Activated naive CD4-positive, alpha-beta T cell treated with anti-CD3 and anti-CD28 coated beads for 36 hours (primary cell): ENCODE data around the gene TRPM3. TPM values are rescaled to one million over a fixed set of nuclear protein-coding genes. Genes with fewer than 3 reads are reported as not detected.

Experiments used
- CTCF ChIA-PET: fragments of 350-600 bp; sonication (Branson Sonifier 250); formaldehyde crosslinking; loops from one replicate; lab custom pipeline; 2021; ENCODE audit warnings: antibody characterized with exemption; lab: Charles Lee
- DNase-seq: peaks from one replicate; pipeline ENCODE4 v3.0.0-alpha.2; 2020
- H3K27ac Mint-ChIP-seq: one replicate; pipeline ENCODE4 v1.8.0; 2021; ENCODE audit warnings: mild to moderate bottlenecking, mixed read lengths
- H3K27me3 Mint-ChIP-seq: one replicate; pipeline ENCODE4 v1.8.0; 2021; ENCODE audit warnings: low read depth, mixed read lengths
- H3K36me3 Mint-ChIP-seq: one replicate; pipeline ENCODE4 v1.8.0; 2021; ENCODE audit warnings: low read depth, mixed read lengths
- H3K4me1 Mint-ChIP-seq: one replicate; pipeline ENCODE4 v1.8.0; 2021; ENCODE audit warnings: low read depth, mixed read lengths
- H3K4me3 Mint-ChIP-seq: one replicate; pipeline ENCODE4 v1.8.0; 2021; ENCODE audit warnings: mild to moderate bottlenecking, moderate library complexity, mixed read lengths
- H3K9me3 Mint-ChIP-seq: one replicate; pipeline ENCODE4 v1.8.0; 2021; ENCODE audit warnings: mixed read lengths
- intact Hi-C: fragments of 100-400 bp; cut with micrococcal nuclease; formaldehyde crosslinking; loops from one replicate; pipeline ENCODE4 v1.15.1; 2023
- total RNA-seq, 2 experiments: library from RNA; stranded (reverse); gene quantifications; one replicate each; pipeline ENCODE4 v1.2.3, GENCODE V29; 2021

TRPM3 gene
- total RNA-seq, 2 experiments from 2014 or later, result 0.02 TPM; not detected in 1

- CTCF ChIA-PET, result interaction anchor here (0.5 kb wide), 1 partner anchor 9 kb away, joined by 5 read pairs; no protein-coding TSS in a partner anchor
- no peaks in the 10 kb centered on the region for H3K4me1 Mint-ChIP-seq
- no peak for DNase-seq
- H3K27ac Mint-ChIP-seq, result no peak overlapping the region
- H3K9me3 Mint-ChIP-seq, result no peaks in the 10 kb centered on the region
- peaks cover 4% of the 10 kb centered on the region for H3K27me3 Mint-ChIP-seq
- no peaks in the 10 kb centered on the region for H3K36me3 Mint-ChIP-seq
- H3K4me3 Mint-ChIP-seq, result no peak overlapping the region
- intact Hi-C loops, result no loop called here
Measured at GRCh38 chr9:70954126-70954525, 167.3 kb downstream of the TRPM3 start.

GRCh38 chr9:70951749-70952727, 169.4 kb downstream of the TRPM3 start:
- DNase-seq, result no peak
- Mint-ChIP-seq H3K4me1 (no peaks in the 10 kb centered on the region), H3K4me3 (no peak overlapping the region), H3K27me3 (peaks cover 4% of the 10 kb centered on the region), H3K36me3 (no peaks in the 10 kb centered on the region), H3K27ac (no peak overlapping the region), H3K9me3 (no peaks in the 10 kb centered on the region)
- CTCF ChIA-PET, result no interaction called here
- intact Hi-C loops, result no loop called here

- DNase-seq, result no peak
- intact Hi-C loops, result no loop called here
- H3K36me3 Mint-ChIP-seq, result no peaks in the 10 kb centered on the region
- H3K27me3 Mint-ChIP-seq, result peaks cover 4% of the 10 kb centered on the region
- no peak overlapping the region for H3K27ac Mint-ChIP-seq
- no peak overlapping the region for H3K4me3 Mint-ChIP-seq
- CTCF ChIA-PET, result no interaction called here
- H3K9me3 Mint-ChIP-seq, result no peaks in the 10 kb centered on the region
- H3K4me1 Mint-ChIP-seq, result no peaks in the 10 kb centered on the region
Measured at GRCh38 chr9:70950270-70950669, 171.2 kb downstream of the TRPM3 start.

- CTCF ChIA-PET, result no interaction called here
- H3K36me3 Mint-ChIP-seq, result no peaks in the 10 kb centered on the region
- H3K4me3 Mint-ChIP-seq, result no peak overlapping the region
- no peak overlapping the region for H3K27ac Mint-ChIP-seq
- intact Hi-C loops, result no loop called here
- H3K27me3 Mint-ChIP-seq, result peaks cover 6% of the 10 kb centered on the region
- no peaks in the 10 kb centered on the region for H3K4me1 Mint-ChIP-seq
- DNase-seq, result no peak
- no peaks in the 10 kb centered on the region for H3K9me3 Mint-ChIP-seq
Measured at GRCh38 chr9:70949239-70949638, 172.2 kb downstream of the TRPM3 start.

GRCh38 chr9:70948744-70949143, 172.7 kb downstream of the TRPM3 start:
- no peaks in the 10 kb centered on the region for H3K9me3 Mint-ChIP-seq
- DNase-seq, result no peak
- intact Hi-C loops, result no loop called here
- H3K36me3 Mint-ChIP-seq, result no peaks in the 10 kb centered on the region
- peaks cover 9% of the 10 kb centered on the region for H3K27me3 Mint-ChIP-seq
- no peak overlapping the region for H3K4me3 Mint-ChIP-seq
- H3K27ac Mint-ChIP-seq, result no peak overlapping the region
- CTCF ChIA-PET, result interaction anchor here (1.0 kb wide), 1 partner anchor 12 kb away, joined by 3 read pairs; no protein-coding TSS in a partner anchor
- H3K4me1 Mint-ChIP-seq, result no peaks in the 10 kb centered on the region

- Mint-ChIP-seq H3K36me3 (no peaks in the 10 kb centered on the region), H3K4me1 (no peaks in the 10 kb centered on the region), H3K9me3 (no peaks in the 10 kb centered on the region), H3K27ac (no peak overlapping the region), H3K4me3 (no peak overlapping the region), H3K27me3 (peaks cover 9% of the 10 kb centered on the region)
- CTCF ChIA-PET, result no interaction called here
- intact Hi-C loops, result no loop called here
- no peak for DNase-seq
Measured at GRCh38 chr9:70947511-70947910, 173.9 kb downstream of the TRPM3 start.

- H3K27me3 Mint-ChIP-seq, result peaks cover 9% of the 10 kb centered on the region
- CTCF ChIA-PET, result no interaction called here
- H3K4me3 Mint-ChIP-seq, result no peak overlapping the region
- H3K4me1 Mint-ChIP-seq, result no peaks in the 10 kb centered on the region
- H3K27ac Mint-ChIP-seq, result no peak overlapping the region
- DNase-seq, result no peak
- H3K9me3 Mint-ChIP-seq, result no peaks in the 10 kb centered on the region
- intact Hi-C loops, result no loop called here
- no peaks in the 10 kb centered on the region for H3K36me3 Mint-ChIP-seq
Measured at GRCh38 chr9:70947086-70947485, 174.3 kb downstream of the TRPM3 start.

- no peak for DNase-seq
- CTCF ChIA-PET, result interaction anchor here (0.8 kb wide), 1 partner anchor 9 kb away, joined by 5 read pairs; no protein-coding TSS in a partner anchor
- no peak overlapping the region for H3K27ac Mint-ChIP-seq
- no peaks in the 10 kb centered on the region for H3K9me3 Mint-ChIP-seq
- no peaks in the 10 kb centered on the region for H3K36me3 Mint-ChIP-seq
- peaks cover 9% of the 10 kb centered on the region for H3K27me3 Mint-ChIP-seq
- intact Hi-C loops, result no loop called here
- no peak overlapping the region for H3K4me3 Mint-ChIP-seq
- H3K4me1 Mint-ChIP-seq, result no peaks in the 10 kb centered on the region
Measured at GRCh38 chr9:70945301-70945700, 176.1 kb downstream of the TRPM3 start.

GRCh38 chr9:70941191-70941590, 180.2 kb downstream of the TRPM3 start:
- H3K27me3 Mint-ChIP-seq, result peaks cover 5% of the 10 kb centered on the region
- no peak overlapping the region for H3K4me3 Mint-ChIP-seq
- no peaks in the 10 kb centered on the region for H3K4me1 Mint-ChIP-seq
- H3K9me3 Mint-ChIP-seq, result no peaks in the 10 kb centered on the region
- no peaks in the 10 kb centered on the region for H3K36me3 Mint-ChIP-seq
- no peak for DNase-seq
- intact Hi-C loops, result no loop called here
- CTCF ChIA-PET, result no interaction called here
- no peak overlapping the region for H3K27ac Mint-ChIP-seq

- CTCF ChIA-PET, result no interaction called here
Measured at GRCh38 chr9:70940605-70941004, 180.8 kb downstream of the TRPM3 start.

GRCh38 chr9:70936536-70936935, 184.9 kb downstream of the TRPM3 start:
- H3K4me3 Mint-ChIP-seq, result no peak overlapping the region
- no peak overlapping the region for H3K27ac Mint-ChIP-seq
- H3K27me3 Mint-ChIP-seq, result no peaks in the 10 kb centered on the region
- H3K4me1 Mint-ChIP-seq, result no peaks in the 10 kb centered on the region
- intact Hi-C loops, result no loop called here
- CTCF ChIA-PET, result interaction anchor here (0.8 kb wide), 1 partner anchor 9 kb away, joined by 3 read pairs; no protein-coding TSS in a partner anchor
- no peak for DNase-seq
- H3K9me3 Mint-ChIP-seq, result no peaks in the 10 kb centered on the region
- H3K36me3 Mint-ChIP-seq, result no peaks in the 10 kb centered on the region

More at GRCh38 chr9:70940605-70941004, 180.8 kb downstream of the TRPM3 start:
- H3K27me3 Mint-ChIP-seq, result peaks cover 5% of the 10 kb centered on the region
- no peak for DNase-seq
- H3K9me3 Mint-ChIP-seq, result no peaks in the 10 kb centered on the region
- intact Hi-C loops, result no loop called here
- H3K4me3 Mint-ChIP-seq, result no peak overlapping the region
- H3K4me1 Mint-ChIP-seq, result no peaks in the 10 kb centered on the region
- no peaks in the 10 kb centered on the region for H3K36me3 Mint-ChIP-seq
- H3K27ac Mint-ChIP-seq, result no peak overlapping the region

GRCh38 chr9:70935856-70936255, 185.6 kb downstream of the TRPM3 start:
- H3K4me3 Mint-ChIP-seq, result no peak overlapping the region

GRCh38 chr9:70934642-70935041, 186.8 kb downstream of the TRPM3 start:
- DNase-seq, result no peak
- no peaks in the 10 kb centered on the region for H3K4me1 Mint-ChIP-seq
- CTCF ChIA-PET, result interaction anchor here (1.2 kb wide), 1 partner anchor 10 kb away, joined by 4 read pairs; no protein-coding TSS in a partner anchor
- no peak overlapping the region for H3K27ac Mint-ChIP-seq
- intact Hi-C loops, result no loop called here
- no peak overlapping the region for H3K4me3 Mint-ChIP-seq
- H3K9me3 Mint-ChIP-seq, result no peaks in the 10 kb centered on the region
- no peaks in the 10 kb centered on the region for H3K27me3 Mint-ChIP-seq
- H3K36me3 Mint-ChIP-seq, result no peaks in the 10 kb centered on the region

More at GRCh38 chr9:70935856-70936255, 185.6 kb downstream of the TRPM3 start:
- DNase-seq, result no peak
- Mint-ChIP-seq H3K9me3 (no peaks in the 10 kb centered on the region), H3K36me3 (no peaks in the 10 kb centered on the region), H3K4me1 (no peaks in the 10 kb centered on the region), H3K27ac (no peak overlapping the region), H3K27me3 (no peaks in the 10 kb centered on the region)
- CTCF ChIA-PET, result no interaction called here
- intact Hi-C loops, result no loop called here
